ENCODE measurements around the gene ERFL. TPM values are rescaled to one million over a fixed set of nuclear protein-coding genes. Genes with fewer than 3 reads are reported as not detected.
A peak's percentile ranks its signal among the peaks of the same experiment; 100 is the strongest.

ERFL gene
- total and polyA plus RNA-seq, 2 experiments from 2014 or later, result 0.69 TPM; not detected in 1

DNA sequence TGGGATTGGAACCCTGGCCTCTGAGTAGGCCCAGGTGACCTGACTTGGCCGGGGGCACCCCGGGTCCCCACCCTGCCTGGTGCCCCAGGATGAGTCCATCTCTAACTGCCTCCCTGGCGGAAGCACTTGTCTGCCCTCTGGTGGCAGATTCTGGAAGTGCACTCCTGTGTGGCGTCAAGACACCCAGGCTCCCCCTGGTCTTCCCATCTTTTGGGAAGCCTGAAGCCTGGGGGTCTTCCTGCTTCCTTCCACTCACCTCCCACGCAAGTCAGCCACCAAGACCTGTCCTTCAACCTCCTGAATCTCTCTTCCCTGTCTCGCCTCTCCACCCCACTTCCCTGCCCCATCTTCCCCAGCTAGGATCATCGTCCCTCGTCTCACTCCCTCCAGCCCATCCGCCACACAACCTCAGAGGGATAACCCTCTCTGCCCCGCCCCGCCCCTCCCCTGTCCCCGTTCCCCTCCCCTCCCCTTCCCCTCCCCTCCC, 23.5 kb upstream of the ERFL start:
- no peaks in the 10 kb centered on the region for H3K9me3 Mint-ChIP-seq

DNA sequence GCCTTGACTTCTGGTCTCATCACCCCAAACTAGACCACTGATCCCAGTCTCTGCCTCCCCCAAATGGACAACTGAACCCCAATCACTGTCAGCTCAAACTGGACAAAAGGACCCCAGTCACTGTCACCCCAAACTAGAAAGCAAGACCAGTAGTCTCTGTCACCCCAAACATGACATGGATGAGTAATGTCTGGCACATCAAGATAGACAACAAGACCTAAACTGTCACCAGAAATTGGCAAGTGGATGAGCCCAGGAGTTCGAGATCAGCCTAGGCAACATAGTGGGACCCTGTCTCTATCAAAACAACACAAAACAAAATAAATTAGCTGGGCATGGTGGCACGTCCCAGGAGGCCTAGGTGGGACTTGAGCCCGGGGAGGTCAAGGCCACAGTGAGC, 18.8 kb upstream of the ERFL start:
- Mint-ChIP-seq H3K27ac (no peak overlapping the region), H3K9me3 (peaks cover 4% of the 10 kb centered on the region; the same call in 1 of the 3 replicates), H3K4me3 (no peak overlapping the region; the same call in 2 of the 3 replicates), H3K4me1 (no peaks in the 10 kb centered on the region), H3K36me3 (ENCODE audit: low read depth) (no peaks in the 10 kb centered on the region), H3K27me3 (ENCODE audit: insufficient read depth, low read depth, poor library complexity) (peaks cover 10% of the 10 kb centered on the region)
- no peak for ATAC-seq
- no peaks in the 10 kb centered on the region for H3K9me2 ChIP-seq (ENCODE audit: insufficient read depth)
- H3K27ac ChIP-seq (ENCODE audit: low read depth), result no peak overlapping the region
- H3K79me2 ChIP-seq (replicated peaks; ENCODE audit: insufficient read depth), result no peaks in the 10 kb centered on the region
- no peak overlapping the region for H3K4me3 ChIP-seq
- no peaks in the 10 kb centered on the region for H3K36me3 ChIP-seq (ENCODE audit: insufficient read depth)
- H2AFZ ChIP-seq, result no peak overlapping the region
- no peaks in the 10 kb centered on the region for H3K4me1 ChIP-seq (ENCODE audit: insufficient read depth)
- no peak for DNase-seq (ENCODE audit: low spot score)
- no peaks in the 10 kb centered on the region for H4K20me1 ChIP-seq (replicated peaks; ENCODE audit: insufficient read depth)
- H3F3A ChIP-seq (replicated peaks; ENCODE audit: low read depth), result no peaks in the 10 kb centered on the region
- no peak overlapping the region for H3K4me2 ChIP-seq
- peaks cover 11% of the 10 kb centered on the region; the same call in 1 of the 2 replicates for H3K27me3 ChIP-seq (ENCODE audit: insufficient read depth)
- TF ChIP-seq POLR2AphosphoS5 (IDR thresholded peaks at IDR 0.05; ENCODE audit: low read depth), result no peak
- TF ChIP-seq EZH2 (IDR thresholded peaks at IDR 0.05; ENCODE audit: low read depth, unreplicated experiment), result no peak
- TF ChIP-seq, protein P1, sequence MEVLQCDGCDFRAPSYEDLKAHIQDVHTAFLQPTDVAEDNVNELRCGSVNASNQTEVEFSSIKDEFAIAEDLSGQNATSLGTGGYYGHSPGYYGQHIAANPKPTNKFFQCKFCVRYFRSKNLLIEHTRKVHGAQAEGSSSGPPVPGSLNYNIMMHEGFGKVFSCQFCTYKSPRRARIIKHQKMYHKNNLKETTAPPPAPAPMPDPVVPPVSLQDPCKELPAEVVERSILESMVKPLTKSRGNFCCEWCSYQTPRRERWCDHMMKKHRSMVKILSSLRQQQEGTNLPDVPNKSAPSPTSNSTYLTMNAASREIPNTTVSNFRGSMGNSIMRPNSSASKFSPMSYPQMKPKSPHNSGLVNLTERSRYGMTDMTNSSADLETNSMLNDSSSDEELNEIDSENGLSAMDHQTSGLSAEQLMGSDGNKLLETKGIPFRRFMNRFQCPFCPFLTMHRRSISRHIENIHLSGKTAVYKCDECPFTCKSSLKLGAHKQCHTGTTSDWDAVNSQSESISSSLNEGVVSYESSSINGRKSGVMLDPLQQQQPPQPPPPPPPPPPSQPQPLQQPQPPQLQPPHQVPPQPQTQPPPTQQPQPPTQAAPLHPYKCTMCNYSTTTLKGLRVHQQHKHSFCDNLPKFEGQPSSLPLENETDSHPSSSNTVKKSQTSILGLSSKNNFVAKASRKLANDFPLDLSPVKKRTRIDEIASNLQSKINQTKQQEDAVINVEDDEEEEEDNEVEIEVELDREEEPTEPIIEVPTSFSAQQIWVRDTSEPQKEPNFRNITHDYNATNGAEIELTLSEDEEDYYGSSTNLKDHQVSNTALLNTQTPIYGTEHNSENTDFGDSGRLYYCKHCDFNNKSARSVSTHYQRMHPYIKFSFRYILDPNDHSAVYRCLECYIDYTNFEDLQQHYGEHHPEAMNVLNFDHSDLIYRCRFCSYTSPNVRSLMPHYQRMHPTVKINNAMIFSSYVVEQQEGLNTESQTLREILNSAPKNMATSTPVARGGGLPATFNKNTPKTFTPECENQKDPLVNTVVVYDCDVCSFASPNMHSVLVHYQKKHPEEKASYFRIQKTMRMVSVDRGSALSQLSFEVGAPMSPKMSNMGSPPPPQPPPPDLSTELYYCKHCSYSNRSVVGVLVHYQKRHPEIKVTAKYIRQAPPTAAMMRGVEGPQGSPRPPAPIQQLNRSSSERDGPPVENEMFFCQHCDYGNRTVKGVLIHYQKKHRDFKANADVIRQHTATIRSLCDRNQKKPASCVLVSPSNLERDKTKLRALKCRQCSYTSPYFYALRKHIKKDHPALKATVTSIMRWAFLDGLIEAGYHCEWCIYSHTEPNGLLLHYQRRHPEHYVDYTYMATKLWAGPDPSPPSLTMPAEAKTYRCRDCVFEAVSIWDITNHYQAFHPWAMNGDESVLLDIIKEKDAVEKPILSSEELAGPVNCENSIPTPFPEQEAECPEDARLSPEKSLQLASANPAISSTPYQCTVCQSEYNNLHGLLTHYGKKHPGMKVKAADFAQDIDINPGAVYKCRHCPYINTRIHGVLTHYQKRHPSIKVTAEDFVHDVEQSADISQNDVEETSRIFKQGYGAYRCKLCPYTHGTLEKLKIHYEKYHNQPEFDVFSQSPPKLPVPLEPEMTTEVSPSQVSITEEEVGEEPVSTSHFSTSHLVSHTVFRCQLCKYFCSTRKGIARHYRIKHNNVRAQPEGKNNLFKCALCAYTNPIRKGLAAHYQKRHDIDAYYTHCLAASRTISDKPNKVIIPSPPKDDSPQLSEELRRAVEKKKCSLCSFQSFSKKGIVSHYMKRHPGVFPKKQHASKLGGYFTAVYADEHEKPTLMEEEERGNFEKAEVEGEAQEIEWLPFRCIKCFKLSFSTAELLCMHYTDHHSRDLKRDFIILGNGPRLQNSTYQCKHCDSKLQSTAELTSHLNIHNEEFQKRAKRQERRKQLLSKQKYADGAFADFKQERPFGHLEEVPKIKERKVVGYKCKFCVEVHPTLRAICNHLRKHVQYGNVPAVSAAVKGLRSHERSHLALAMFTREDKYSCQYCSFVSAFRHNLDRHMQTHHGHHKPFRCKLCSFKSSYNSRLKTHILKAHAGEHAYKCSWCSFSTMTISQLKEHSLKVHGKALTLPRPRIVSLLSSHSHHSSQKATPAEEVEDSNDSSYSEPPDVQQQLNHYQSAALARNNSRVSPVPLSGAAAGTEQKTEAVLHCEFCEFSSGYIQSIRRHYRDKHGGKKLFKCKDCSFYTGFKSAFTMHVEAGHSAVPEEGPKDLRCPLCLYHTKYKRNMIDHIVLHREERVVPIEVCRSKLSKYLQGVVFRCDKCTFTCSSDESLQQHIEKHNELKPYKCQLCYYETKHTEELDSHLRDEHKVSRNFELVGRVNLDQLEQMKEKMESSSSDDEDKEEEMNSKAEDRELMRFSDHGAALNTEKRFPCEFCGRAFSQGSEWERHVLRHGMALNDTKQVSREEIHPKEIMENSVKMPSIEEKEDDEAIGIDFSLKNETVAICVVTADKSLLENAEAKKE (CRISPR knock-in tag; IDR thresholded peaks at IDR 0.05), result no peak
- TF ChIP-seq STAT1 (IDR thresholded peaks at IDR 0.05; ENCODE audit: unreplicated experiment), result no peak
- no peak for TF ChIP-seq CREB1 (CRISPR knock-in tag; IDR thresholded peaks at IDR 0.05; ENCODE audit: low read depth)
- no peak for TF ChIP-seq ZNF114 (CRISPR knock-in tag; IDR thresholded peaks at IDR 0.05)

More for the DNA sequence above, 23.5 kb upstream of the ERFL start:
- no peak overlapping the region for H3K27ac ChIP-seq (ENCODE audit: low read depth)
- ATAC-seq (peak; percentile 97), DNase-seq (ENCODE audit: low spot score) (peak; percentile 94)
- no peaks in the 10 kb centered on the region for H4K20me1 ChIP-seq (replicated peaks; ENCODE audit: insufficient read depth)
- H3K4me1 ChIP-seq (ENCODE audit: insufficient read depth), result no peaks in the 10 kb centered on the region
- H3K4me3 ChIP-seq, result peak overlapping the region; percentile 51
- H3K27ac Mint-ChIP-seq, result no peak overlapping the region
- no peaks in the 10 kb centered on the region for H3K4me1 Mint-ChIP-seq
- no peak overlapping the region for H2AFZ ChIP-seq
- peak overlapping the region; percentile 61 for H3K4me3 Mint-ChIP-seq
- H3K79me2 ChIP-seq (replicated peaks; ENCODE audit: insufficient read depth), result no peaks in the 10 kb centered on the region
- H3K9me2 ChIP-seq (ENCODE audit: insufficient read depth), result no peaks in the 10 kb centered on the region
- H3K27me3 Mint-ChIP-seq (ENCODE audit: insufficient read depth, low read depth, poor library complexity), result peaks cover 10% of the 10 kb centered on the region
- H3K27me3 ChIP-seq (ENCODE audit: insufficient read depth), result no peaks in the 10 kb centered on the region
- H3K36me3 ChIP-seq (ENCODE audit: insufficient read depth), result no peaks in the 10 kb centered on the region
- TF ChIP-seq STAT1 (IDR thresholded peaks at IDR 0.05; ENCODE audit: unreplicated experiment) (no peak), NANOG (IDR thresholded peaks at IDR 0.05; ENCODE audit: borderline replicate concordance) (no peak), JUNB (IDR thresholded peaks at IDR 0.05; ENCODE audit: unreplicated experiment) (no peak), CREB1 (CRISPR knock-in tag; IDR thresholded peaks at IDR 0.05; ENCODE audit: low read depth) (0 out of 2 replicates have a peak, but pooled peaks have one; percentile 9), EZH2phosphoT487 (IDR thresholded peaks at IDR 0.05; ENCODE audit: unreplicated experiment) (no peak), POLR2AphosphoS5 (IDR thresholded peaks at IDR 0.05; ENCODE audit: low read depth) (no peak)
- TF ChIP-seq, protein P2, sequence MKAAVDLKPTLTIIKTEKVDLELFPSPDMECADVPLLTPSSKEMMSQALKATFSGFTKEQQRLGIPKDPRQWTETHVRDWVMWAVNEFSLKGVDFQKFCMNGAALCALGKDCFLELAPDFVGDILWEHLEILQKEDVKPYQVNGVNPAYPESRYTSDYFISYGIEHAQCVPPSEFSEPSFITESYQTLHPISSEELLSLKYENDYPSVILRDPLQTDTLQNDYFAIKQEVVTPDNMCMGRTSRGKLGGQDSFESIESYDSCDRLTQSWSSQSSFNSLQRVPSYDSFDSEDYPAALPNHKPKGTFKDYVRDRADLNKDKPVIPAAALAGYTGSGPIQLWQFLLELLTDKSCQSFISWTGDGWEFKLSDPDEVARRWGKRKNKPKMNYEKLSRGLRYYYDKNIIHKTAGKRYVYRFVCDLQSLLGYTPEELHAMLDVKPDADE (IDR thresholded peaks at IDR 0.05), result no peak; the same call in 1 of the 2 replicates
- TF ChIP-seq, protein P3, sequence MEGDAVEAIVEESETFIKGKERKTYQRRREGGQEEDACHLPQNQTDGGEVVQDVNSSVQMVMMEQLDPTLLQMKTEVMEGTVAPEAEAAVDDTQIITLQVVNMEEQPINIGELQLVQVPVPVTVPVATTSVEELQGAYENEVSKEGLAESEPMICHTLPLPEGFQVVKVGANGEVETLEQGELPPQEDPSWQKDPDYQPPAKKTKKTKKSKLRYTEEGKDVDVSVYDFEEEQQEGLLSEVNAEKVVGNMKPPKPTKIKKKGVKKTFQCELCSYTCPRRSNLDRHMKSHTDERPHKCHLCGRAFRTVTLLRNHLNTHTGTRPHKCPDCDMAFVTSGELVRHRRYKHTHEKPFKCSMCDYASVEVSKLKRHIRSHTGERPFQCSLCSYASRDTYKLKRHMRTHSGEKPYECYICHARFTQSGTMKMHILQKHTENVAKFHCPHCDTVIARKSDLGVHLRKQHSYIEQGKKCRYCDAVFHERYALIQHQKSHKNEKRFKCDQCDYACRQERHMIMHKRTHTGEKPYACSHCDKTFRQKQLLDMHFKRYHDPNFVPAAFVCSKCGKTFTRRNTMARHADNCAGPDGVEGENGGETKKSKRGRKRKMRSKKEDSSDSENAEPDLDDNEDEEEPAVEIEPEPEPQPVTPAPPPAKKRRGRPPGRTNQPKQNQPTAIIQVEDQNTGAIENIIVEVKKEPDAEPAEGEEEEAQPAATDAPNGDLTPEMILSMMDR (conservative IDR thresholded peaks at IDR 0.05; ENCODE audit: low read depth in 2 of 2), result peak; percentile 92 to 95
- peak overlapping the region; percentile 78 for H3K4me2 ChIP-seq
- 0 out of 2 replicates have a peak, but pooled peaks cover 3% of the 10 kb centered on the region for H3F3A ChIP-seq (replicated peaks; ENCODE audit: low read depth)
- H3K36me3 Mint-ChIP-seq (ENCODE audit: low read depth), result peaks cover 3% of the 10 kb centered on the region; the same call in 2 of the 3 replicates

Data from GM23338 (cell line).